OCI-LY1 (cell line): ENCODE results near the gene CRY2.
"Not testable (repeated sequence)": the region's sequence is repeated elsewhere in the genome, so short reads cannot be mapped to it uniquely, and the experiment has no call there.

Experiments used
- H2AFZ ChIP-seq: fragments of 200-600 bp; sonication (generic), shearing (Covaris generic); 2 replicates; pipeline ENCODE4 v1.6.0; 2014; ENCODE audit warnings: antibody characterized with exemption, mild to moderate bottlenecking, low read length
- H3F3A ChIP-seq: fragments of 200-600 bp; sonication (generic), shearing (Covaris generic); 2 replicates; pipeline ENCODE4 v1.6.0; 2014; ENCODE audit warnings: mild to moderate bottlenecking, antibody characterized with exemption, low read length, moderate library complexity; ENCODE audit not compliant: insufficient read depth
- H3K27ac ChIP-seq: fragments of 200-600 bp; sonication (generic); 2 replicates; pipeline ENCODE4 v1.5.1; 2014; ENCODE audit warnings: low read length, mixed run types, mild to moderate bottlenecking, low read depth; ENCODE audit not compliant: poor library complexity, severe bottlenecking
- H3K27me3 ChIP-seq: fragments of 200-600 bp; sonication (generic); 2 replicates; pipeline ENCODE4 v1.6.0; 2014; ENCODE audit warnings: antibody characterized with exemption, mild to moderate bottlenecking, low read length, moderate library complexity; ENCODE audit not compliant: insufficient read depth
- H3K36me3 ChIP-seq: fragments of 200-600 bp; sonication (generic); 2 replicates; pipeline ENCODE4 v1.6.1; 2014; ENCODE audit warnings: mild to moderate bottlenecking, antibody characterized with exemption, low read length, moderate library complexity, mixed read lengths; ENCODE audit not compliant: insufficient read depth
- H3K4me1 ChIP-seq: fragments of 200-600 bp; sonication (generic); 2 replicates; pipeline ENCODE4 v1.5.1; 2014; ENCODE audit warnings: mild to moderate bottlenecking, low read length, moderate library complexity; ENCODE audit not compliant: insufficient read depth, severe bottlenecking
- H3K4me2 ChIP-seq: fragments of 200-600 bp; sonication (generic), shearing (Covaris generic); 2 replicates; pipeline ENCODE4 v1.6.1; 2014; ENCODE audit warnings: low read length
- H3K4me3 ChIP-seq: fragments of 200-600 bp; sonication (generic); 2 replicates; pipeline ENCODE4 v1.5.1; 2014; ENCODE audit warnings: low read length, low read depth, mild to moderate bottlenecking, mixed read lengths; ENCODE audit not compliant: poor library complexity, severe bottlenecking
- H3K79me2 ChIP-seq: fragments of 200-600 bp; shearing (Covaris generic); 2 replicates; pipeline ENCODE4 v1.6.1; 2016; ENCODE audit warnings: mixed run types, low read length, mixed read lengths; ENCODE audit not compliant: insufficient read depth
- H3K9ac ChIP-seq: fragments of 200-600 bp; sonication (generic), shearing (Covaris generic); 2 replicates; pipeline ENCODE4 v1.6.1; 2014; ENCODE audit warnings: mild to moderate bottlenecking, low read length, mixed read lengths
- H3K9me2 ChIP-seq: fragments of 200-600 bp; sonication (generic), shearing (Covaris generic); 2 replicates; pipeline ENCODE4 v1.6.1; 2014; ENCODE audit warnings: low read depth, mild to moderate bottlenecking, low read length, mixed read lengths
- H3K9me3 ChIP-seq: fragments of 200-600 bp; shearing (Covaris generic); 2 replicates; pipeline ENCODE4 v1.6.1; 2014; ENCODE audit warnings: low read length, mixed read lengths
- H4K20me1 ChIP-seq: fragments of 200-600 bp; sonication (generic), shearing (Covaris generic); 2 replicates; pipeline ENCODE4 v1.6.0; 2016; ENCODE audit warnings: mild to moderate bottlenecking, low read length; ENCODE audit not compliant: insufficient read depth
- EZH2 ChIP-seq: fragments of 200-600 bp; sonication (generic), shearing (Covaris generic); IDR thresholded peaks from 2 replicates; pipeline ENCODE4 v1.8.0; 2017; ENCODE audit warnings: borderline replicate concordance, mixed run types, mild to moderate bottlenecking, antibody characterized with exemption, low read length, moderate library complexity, mixed read lengths
- TF ChIP-seq, protein P1 (sequence below): fragments of 200-600 bp; sonication (generic), shearing (Covaris generic); IDR thresholded peaks from 2 replicates; pipeline ENCODE4 v1.5.1; 2017; ENCODE audit warnings: mild to moderate bottlenecking, antibody characterized with exemption, low read length, moderate library complexity, mixed read lengths

CRY2 gene

DNA sequence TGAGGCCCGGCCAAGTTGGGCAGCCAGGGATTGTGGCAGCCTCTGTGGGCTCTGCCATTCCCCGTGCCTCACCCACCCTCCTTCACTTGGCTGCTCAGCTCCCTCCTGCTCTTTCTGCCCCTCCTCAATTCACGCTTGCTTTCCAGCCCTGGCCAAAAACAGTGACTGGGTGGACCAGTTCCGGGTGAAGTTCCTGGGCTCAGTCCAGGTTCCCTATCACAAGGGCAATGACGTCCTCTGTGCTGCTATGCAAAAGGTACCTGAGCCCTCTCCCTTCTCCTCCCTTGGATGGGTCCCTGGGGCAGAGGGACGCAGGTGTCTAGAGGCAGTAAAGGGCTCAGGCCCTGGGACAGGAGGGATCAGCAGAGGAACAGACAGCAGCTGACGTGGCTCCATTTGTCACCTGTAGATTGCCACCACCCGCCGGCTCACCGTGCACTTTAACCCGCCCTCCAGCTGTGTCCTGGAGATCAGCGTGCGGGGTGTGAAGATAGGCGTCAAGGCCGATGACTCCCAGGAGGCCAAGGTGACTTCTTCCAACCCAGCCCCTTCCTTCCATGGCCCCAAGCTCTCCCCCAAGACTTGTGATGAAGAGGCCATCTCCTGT is 57.1 kb downstream of the CRY2 start:
- H3K9me2 ChIP-seq = no peaks in the 10 kb centered on the region
- no peak overlapping the region for H3K4me3 ChIP-seq
- H2AFZ ChIP-seq = no peak overlapping the region
- H4K20me1 ChIP-seq = no peaks in the 10 kb centered on the region
- H3K36me3 ChIP-seq = peaks cover under 1% of the 10 kb centered on the region
- H3K27ac ChIP-seq = no peak overlapping the region
- H3K4me2 ChIP-seq = no peak overlapping the region
- peaks cover 4% of the 10 kb centered on the region; the same call in 1 of the 2 replicates for H3K27me3 ChIP-seq
- H3K9ac ChIP-seq = no peak overlapping the region
- H3F3A ChIP-seq = no peaks in the 10 kb centered on the region
- H3K4me1 ChIP-seq = peaks cover 12% of the 10 kb centered on the region
- no peaks in the 10 kb centered on the region for H3K79me2 ChIP-seq
- H3K9me3 ChIP-seq = no peaks in the 10 kb centered on the region
- TF ChIP-seq, protein P1, sequence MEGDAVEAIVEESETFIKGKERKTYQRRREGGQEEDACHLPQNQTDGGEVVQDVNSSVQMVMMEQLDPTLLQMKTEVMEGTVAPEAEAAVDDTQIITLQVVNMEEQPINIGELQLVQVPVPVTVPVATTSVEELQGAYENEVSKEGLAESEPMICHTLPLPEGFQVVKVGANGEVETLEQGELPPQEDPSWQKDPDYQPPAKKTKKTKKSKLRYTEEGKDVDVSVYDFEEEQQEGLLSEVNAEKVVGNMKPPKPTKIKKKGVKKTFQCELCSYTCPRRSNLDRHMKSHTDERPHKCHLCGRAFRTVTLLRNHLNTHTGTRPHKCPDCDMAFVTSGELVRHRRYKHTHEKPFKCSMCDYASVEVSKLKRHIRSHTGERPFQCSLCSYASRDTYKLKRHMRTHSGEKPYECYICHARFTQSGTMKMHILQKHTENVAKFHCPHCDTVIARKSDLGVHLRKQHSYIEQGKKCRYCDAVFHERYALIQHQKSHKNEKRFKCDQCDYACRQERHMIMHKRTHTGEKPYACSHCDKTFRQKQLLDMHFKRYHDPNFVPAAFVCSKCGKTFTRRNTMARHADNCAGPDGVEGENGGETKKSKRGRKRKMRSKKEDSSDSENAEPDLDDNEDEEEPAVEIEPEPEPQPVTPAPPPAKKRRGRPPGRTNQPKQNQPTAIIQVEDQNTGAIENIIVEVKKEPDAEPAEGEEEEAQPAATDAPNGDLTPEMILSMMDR = no peak
- no peak for TF ChIP-seq EZH2

GRCh38 chr11:45905095-45905494 is 57.8 kb downstream of the CRY2 start:
- no peak overlapping the region for H3K4me2 ChIP-seq
- no peaks in the 10 kb centered on the region for H3K9me2 ChIP-seq
- H3K79me2 ChIP-seq = no peaks in the 10 kb centered on the region
- peaks cover 12% of the 10 kb centered on the region for H3K4me1 ChIP-seq
- peaks cover 4% of the 10 kb centered on the region; the same call in 1 of the 2 replicates for H3K27me3 ChIP-seq
- no peaks in the 10 kb centered on the region for H3K9me3 ChIP-seq
- no peak overlapping the region for H3K27ac ChIP-seq
- no peaks in the 10 kb centered on the region for H4K20me1 ChIP-seq
- H3K9ac ChIP-seq = no peak overlapping the region
- H3K36me3 ChIP-seq = peaks cover 8% of the 10 kb centered on the region
- H2AFZ ChIP-seq = no peak overlapping the region
- H3F3A ChIP-seq = no peaks in the 10 kb centered on the region
- H3K4me3 ChIP-seq = no peak overlapping the region
- no peak for TF ChIP-seq EZH2
- TF ChIP-seq, protein P1 = no peak

DNA sequence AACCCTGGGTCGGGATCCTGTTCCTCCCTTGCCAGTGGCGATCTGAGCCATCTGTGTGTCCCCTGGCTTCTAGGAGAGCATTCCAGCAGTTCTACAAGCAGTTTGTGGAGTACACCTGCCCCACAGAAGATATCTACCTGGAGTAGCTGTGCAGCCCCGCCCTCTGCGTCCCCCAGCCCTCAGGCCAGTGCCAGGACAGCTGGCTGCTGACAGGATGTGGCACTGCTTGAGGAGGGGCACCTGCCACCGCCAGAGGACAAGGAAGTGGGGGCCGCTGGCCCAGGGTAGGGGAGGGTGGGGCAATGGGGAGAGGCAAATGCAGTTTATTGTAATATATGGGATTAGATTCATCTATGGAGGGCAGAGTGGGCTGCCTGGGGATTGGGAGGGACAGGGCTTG is 58.3 kb downstream of the CRY2 start:
- not testable (repeated sequence) for H3K4me2 ChIP-seq, H3K4me1 ChIP-seq, H3K27me3 ChIP-seq, H3K27ac ChIP-seq, H4K20me1 ChIP-seq, H3K4me3 ChIP-seq, H3F3A ChIP-seq, H3K79me2 ChIP-seq, H2AFZ ChIP-seq, H3K9ac ChIP-seq, H3K9me2 ChIP-seq, H3K9me3 ChIP-seq
- peaks cover 12% of the 10 kb centered on the region for H3K36me3 ChIP-seq

GRCh38 chr11:45906096-45906682 is 58.9 kb downstream of the CRY2 start:
- Histone ChIP-seq H4K20me1 (no peaks in the 10 kb centered on the region), H3K79me2 (no peaks in the 10 kb centered on the region), H3K27me3 (peaks cover 4% of the 10 kb centered on the region; the same call in 1 of the 2 replicates), H2AFZ (no peak overlapping the region), H3K9me2 (no peaks in the 10 kb centered on the region), H3K4me1 (peaks cover 8% of the 10 kb centered on the region), H3K9me3 (no peaks in the 10 kb centered on the region), H3K27ac (no peak overlapping the region), H3K4me2 (no peak overlapping the region), H3K36me3 (peaks cover 18% of the 10 kb centered on the region), H3F3A (no peaks in the 10 kb centered on the region), H3K9ac (no peak overlapping the region), H3K4me3 (no peak overlapping the region)
- TF ChIP-seq, protein P1 = no peak
- TF ChIP-seq EZH2 = no peak
